Activated naive CD4-positive, alpha-beta T cell (primary cell): ENCODE measurements around the gene ANXA4.

Source experiments
- DNase-seq, 4 experiments: peaks; one replicate each; lab custom pipeline; 2025; lab: John Stamatoyannopoulos, UW

ANXA4 gene

DNA sequence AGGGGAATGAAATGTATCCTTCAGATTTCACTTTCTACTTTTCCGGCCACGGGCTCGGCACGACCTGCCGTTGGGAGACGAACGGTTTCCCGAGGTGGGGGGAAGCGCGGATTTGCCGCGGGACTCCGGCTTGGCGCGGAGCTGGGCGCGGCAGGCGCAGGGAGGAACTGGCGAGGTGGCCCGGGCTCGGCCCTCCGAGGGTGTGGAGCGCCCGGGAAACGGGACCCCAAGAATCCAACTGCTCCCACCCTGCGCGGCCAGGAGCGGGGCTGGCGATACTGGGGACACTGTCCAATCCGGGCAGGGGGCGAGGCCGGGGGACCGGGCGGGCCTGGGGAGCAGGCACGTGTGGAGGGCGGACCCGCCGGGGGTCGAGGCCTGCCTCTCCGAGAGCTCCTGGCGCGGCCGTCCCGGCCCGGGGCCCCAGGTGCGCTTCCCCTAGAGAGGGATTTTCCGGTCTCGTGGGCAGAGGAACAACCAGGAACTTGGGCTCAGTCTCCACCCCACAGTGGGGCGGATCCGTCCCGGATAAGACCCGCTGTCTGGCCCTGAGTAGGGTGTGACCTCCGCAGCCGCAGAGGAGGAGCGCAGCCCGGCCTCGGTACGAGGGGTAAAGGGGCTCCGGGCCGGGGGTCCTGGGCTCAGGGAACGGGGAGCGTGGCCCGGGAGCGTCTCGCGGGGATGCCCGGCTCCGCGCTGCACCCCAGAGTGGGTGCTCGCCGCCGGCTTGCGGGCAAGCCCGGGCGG is at the start of gene ANXA4:
TSS of gene ANXA4 (plus strand) at position 560 of the 747 bp plus-strand sequence. CDS start 39,432 bp downstream, outside the sequence.
- peak; percentile 7 to 28 (median 13) for DNase-seq

DNA sequence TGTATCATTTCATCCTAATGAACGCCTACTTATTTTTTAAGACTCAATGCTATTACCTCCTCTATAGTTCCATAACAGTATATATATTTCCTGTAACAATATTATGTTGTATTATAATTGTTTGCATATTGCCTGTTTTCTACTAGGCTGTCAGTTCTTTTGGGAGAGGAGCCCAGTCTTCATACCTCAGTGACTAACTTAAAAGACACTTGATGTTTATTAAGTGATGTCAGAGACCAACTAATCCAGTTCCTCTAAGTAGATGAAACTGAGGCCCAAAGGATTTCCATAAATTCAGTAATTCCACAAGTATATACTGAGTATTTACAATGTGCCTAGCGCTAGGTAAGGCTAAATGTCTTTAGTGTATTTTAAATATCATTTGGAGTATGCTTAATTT is 49.5 kb upstream of the ANXA4 start:
- DNase-seq: no peak

GRCh38 chr2:69693059-69693774 is 48.7 kb upstream of the ANXA4 start:
- no peak for DNase-seq

GRCh38 chr2:69693775-69694450 is 48.0 kb upstream of the ANXA4 start:
- peak in 2 of 4 experiments; percentile 12 for DNase-seq

GRCh38 chr2:69694894-69695849 is 46.8 kb upstream of the ANXA4 start:
- DNase-seq: no peak

DNA sequence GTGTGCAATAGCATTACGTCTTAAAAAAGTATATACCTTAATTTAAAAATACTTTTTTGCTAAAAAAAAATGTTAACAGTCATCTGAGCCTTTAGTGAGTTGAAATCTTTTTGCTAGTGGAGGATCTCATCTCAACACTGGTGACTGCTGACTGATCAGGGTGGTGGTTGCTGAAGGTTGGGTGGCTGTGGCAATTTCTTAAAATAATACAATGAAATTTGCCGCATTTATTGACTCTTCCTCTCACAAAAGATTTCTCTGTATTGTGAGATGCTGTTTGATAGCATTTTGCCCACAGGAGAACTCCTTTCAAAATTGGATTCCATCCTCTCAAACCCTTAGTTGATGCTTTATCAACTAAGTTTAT is 46.1 kb upstream of the ANXA4 start:
- DNase-seq: no peak

DNA sequence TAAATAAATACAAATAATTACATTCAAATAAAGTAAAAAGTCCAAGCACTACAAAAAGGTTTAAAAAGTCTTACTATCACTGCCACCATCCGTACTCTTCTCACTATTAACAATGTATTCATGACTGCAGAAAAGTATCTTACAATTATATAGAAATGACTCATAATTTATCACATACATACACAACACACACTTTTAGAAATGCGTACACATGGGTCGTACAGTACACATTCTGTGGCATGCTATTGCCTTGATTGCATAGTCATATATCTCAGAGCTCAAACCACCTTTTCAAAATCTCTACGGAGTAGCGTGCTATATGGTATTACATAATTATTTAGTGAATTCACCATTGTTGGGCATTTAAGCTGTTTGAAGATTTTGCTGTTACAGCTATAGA is 41.6 kb upstream of the ANXA4 start:
- DNase-seq: no peak

DNA sequence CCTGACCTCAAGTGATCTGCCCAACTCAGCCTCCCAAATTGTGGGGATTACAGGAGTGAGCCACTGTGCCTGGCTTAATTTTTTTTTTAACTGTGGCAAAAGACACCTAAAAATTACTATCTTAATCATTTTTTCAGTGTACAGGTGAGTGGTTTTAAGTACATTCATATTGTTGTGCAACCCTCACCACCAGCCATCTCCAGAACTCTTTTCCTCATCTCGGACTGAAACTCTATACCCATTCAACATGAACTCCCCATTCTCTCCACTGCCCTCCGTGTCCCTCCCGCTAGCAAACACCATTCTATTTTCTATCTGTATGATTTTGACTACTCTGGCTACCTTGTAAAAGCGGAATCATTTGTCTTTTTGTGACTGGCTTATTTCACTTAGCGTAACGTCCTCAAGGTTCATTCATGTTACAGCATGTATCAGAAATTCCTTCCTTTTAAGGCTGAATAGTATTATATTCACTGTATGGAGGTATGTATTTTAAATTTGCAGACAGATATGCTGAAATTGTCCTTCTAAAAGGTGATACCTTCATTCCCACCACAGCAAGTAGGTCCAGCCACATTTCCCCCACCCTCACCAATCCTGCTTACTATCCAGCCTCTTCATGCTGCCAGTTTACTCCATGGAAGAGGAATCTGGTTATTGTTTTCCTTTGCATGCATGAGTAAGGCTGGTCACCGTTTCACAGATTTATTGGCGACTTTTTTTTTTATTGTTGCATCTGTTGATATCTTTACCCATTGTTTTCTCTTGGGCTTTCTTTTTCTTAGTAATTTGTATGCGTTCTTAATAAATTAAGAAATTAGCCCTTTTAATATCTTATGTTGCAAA is 40.6 kb upstream of the ANXA4 start:
- no peak for DNase-seq

DNA sequence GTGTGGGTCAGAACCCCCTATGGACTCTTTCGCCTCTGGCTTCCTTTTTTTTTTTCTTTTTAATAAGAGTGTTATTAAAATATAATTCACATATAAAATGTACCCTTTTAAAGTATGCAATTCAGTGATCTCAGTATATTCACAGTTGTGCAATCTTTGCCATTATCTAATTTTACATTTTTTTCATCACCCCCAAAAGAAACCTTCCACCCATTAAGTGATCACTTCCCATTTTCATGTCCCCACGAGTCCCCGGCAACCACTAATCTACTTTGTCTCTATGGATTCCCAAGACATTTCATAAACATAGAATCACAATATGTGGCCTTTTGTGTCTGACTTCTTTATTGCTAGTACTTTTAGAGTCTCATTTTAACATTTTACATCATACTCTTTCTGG is 38.7 kb upstream of the ANXA4 start:
- DNase-seq: no peak

GRCh38 chr2:69704446-69704845 is 37.5 kb upstream of the ANXA4 start:
- DNase-seq: no peak

DNA sequence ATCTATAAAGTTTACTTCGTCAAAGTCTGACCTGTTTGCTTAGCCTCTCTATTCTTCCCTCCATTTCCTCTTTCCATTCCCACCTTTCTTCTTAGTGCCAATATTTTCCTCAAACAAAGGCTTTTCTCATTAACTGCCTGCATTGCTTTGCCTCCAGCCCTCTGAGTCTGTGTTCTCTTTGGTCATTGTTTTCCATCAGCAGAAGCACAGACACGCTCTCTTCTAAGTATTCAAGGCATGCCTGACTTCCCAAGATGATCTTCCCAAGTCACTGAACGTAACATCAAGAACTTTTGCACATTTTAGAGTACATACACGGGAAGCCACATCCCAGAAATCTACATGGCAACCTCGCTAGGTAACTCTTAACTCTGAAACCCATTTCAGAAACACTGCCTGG is 32.6 kb upstream of the ANXA4 start:
- DNase-seq: no peak

- no peak for DNase-seq
Observed at GRCh38 chr2:69711971-69712370, 30.0 kb upstream of the ANXA4 start.

- no peak for DNase-seq
Observed at GRCh38 chr2:69714024-69714423, 27.9 kb upstream of the ANXA4 start.

GRCh38 chr2:69714539-69715220 is 27.3 kb upstream of the ANXA4 start:
- DNase-seq: peak; percentile 58 to 84 (median 84)

DNA sequence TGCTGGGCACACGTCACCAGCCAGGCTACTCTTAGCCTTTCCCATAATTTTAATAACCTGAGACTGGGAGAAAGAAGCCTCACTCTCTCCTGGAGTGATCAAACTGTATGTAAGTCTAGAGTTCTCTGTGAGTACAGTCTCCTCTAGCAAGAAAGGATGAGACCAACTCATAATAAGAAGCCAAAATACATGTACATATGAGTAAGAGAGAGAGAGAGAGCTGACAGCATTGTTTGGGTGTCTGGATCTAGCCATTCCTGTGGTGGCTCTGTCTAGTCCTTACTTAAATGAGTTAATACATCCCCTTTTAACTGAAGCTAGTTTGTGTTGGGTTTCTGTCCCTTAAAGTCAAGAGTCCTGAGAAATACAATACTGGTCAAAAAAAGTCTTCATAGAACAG is 26.0 kb upstream of the ANXA4 start:
- no peak for DNase-seq

GRCh38 chr2:69716555-69717120 is 25.3 kb upstream of the ANXA4 start:
- DNase-seq: no peak

DNA sequence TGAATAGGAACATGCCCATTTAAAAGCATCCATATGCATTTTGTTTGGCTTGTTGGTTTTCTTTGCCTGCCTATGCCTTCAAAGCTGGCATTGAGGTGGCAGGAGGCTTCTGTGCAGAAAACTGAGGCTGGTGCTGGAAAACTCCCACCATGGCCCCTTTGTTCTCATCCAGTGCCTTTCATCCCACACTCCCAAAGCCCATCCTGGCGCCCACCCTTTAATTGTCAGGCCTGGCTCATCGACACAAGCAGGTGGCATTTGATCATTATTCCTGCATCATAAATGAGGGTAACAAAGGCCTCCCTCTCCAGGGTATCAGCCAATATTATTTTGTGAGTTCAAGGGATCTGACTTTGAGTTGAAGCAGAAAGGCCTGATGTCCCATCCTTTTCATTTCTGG is 24.7 kb upstream of the ANXA4 start:
- DNase-seq: no peak

DNA sequence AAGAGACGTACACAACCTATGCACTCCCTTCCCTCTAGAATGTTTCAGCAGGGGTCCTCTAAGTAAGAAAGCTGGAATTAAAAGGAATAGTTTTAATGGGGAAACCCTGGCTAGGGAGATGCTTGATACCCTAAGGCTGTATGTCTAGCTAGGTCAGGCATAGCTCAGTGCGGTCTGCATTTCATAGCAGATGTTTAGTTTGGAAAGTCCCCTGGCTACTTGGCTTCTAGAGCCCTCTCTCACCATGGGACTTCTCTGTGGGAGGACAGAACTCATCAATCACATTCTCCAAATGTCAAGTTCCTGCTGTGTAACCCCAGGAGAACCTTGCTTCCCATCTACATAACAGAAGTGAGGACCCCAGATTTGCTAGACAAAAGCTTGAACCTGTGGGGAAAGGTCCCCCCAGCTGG is 24.1 kb upstream of the ANXA4 start:
- no peak for DNase-seq

- no peak for DNase-seq
Observed at GRCh38 chr2:69718338-69718965, 23.5 kb upstream of the ANXA4 start.

- no peak for DNase-seq
Observed at GRCh38 chr2:69720404-69720803, 21.5 kb upstream of the ANXA4 start.
